IPS-18a (cell line): Measurements from ENCODE around the gene SURF6.
"Not testable (repeated sequence)": the region's sequence is repeated elsewhere in the genome, so short reads cannot be mapped to it uniquely, and the experiment has no call there.

Experiments
- H3K27ac ChIP-seq: one replicate; pipeline ENCODE4 v1.5.1; 2013; ENCODE audit warnings: low read length
- H3K27me3 ChIP-seq: one replicate; pipeline ENCODE4 v1.6.1; 2013; ENCODE audit warnings: mild to moderate bottlenecking, low read length; ENCODE audit not compliant: control insufficient read depth, insufficient read depth
- H3K36me3 ChIP-seq: one replicate; pipeline ENCODE4 v1.6.1; 2013; ENCODE audit warnings: low read depth, low read length; ENCODE audit not compliant: control insufficient read depth
- H3K4me1 ChIP-seq: one replicate; pipeline ENCODE4 v1.6.1; 2013; ENCODE audit warnings: low read depth, low read length; ENCODE audit not compliant: control insufficient read depth
- H3K4me3 ChIP-seq: one replicate; pipeline ENCODE4 v1.5.1; 2013; ENCODE audit warnings: low read length
- H3K9ac ChIP-seq: one replicate; pipeline ENCODE4 v1.6.1; 2013; ENCODE audit warnings: mild to moderate bottlenecking, low read length, moderate library complexity
- H3K9me3 ChIP-seq: one replicate; pipeline ENCODE4 v1.6.1; 2013; ENCODE audit warnings: low read depth, low read length; ENCODE audit not compliant: control insufficient read depth

Gene SURF6

GRCh38 chr9:133315997-133316396 lies 20.0 kb downstream of the SURF6 start:
- Histone ChIP-seq H3K27me3 (no peaks in the 10 kb centered on the region), H3K27ac (no peak overlapping the region), H3K9ac (no peak overlapping the region), H3K36me3 (no peaks in the 10 kb centered on the region), H3K4me3 (no peak overlapping the region), H3K4me1 (no peaks in the 10 kb centered on the region), H3K9me3 (no peaks in the 10 kb centered on the region)

GRCh38 chr9:133309608-133310007 lies 26.4 kb downstream of the SURF6 start:
- Histone ChIP-seq H3K9me3 (no peaks in the 10 kb centered on the region), H3K36me3 (no peaks in the 10 kb centered on the region), H3K9ac (no peak overlapping the region), H3K27ac (no peak overlapping the region), H3K4me3 (no peak overlapping the region), H3K27me3 (no peaks in the 10 kb centered on the region), H3K4me1 (no peaks in the 10 kb centered on the region)

GRCh38 chr9:133307301-133307700 lies 28.7 kb downstream of the SURF6 start:
- no peak overlapping the region for H3K9ac ChIP-seq
- H3K4me1 ChIP-seq: no peaks in the 10 kb centered on the region
- H3K4me3 ChIP-seq: no peak overlapping the region
- no peaks in the 10 kb centered on the region for H3K9me3 ChIP-seq
- no peaks in the 10 kb centered on the region for H3K36me3 ChIP-seq
- no peaks in the 10 kb centered on the region for H3K27me3 ChIP-seq
- no peak overlapping the region for H3K27ac ChIP-seq

- Histone ChIP-seq H3K4me1 (no peaks in the 10 kb centered on the region), H3K4me3 (no peak overlapping the region), H3K9me3 (no peaks in the 10 kb centered on the region), H3K27ac (no peak overlapping the region), H3K36me3 (no peaks in the 10 kb centered on the region), H3K9ac (no peak overlapping the region), H3K27me3 (no peaks in the 10 kb centered on the region)
Observed at GRCh38 chr9:133306242-133307204, 29.5 kb downstream of the SURF6 start.

- no peak overlapping the region for H3K9ac ChIP-seq
- H3K27me3 ChIP-seq: no peaks in the 10 kb centered on the region
- no peaks in the 10 kb centered on the region for H3K36me3 ChIP-seq
- H3K9me3 ChIP-seq: no peaks in the 10 kb centered on the region
- H3K27ac ChIP-seq: no peak overlapping the region
- no peak overlapping the region for H3K4me3 ChIP-seq
- no peaks in the 10 kb centered on the region for H3K4me1 ChIP-seq
Observed at GRCh38 chr9:133305731-133306130, 30.3 kb downstream of the SURF6 start.

GRCh38 chr9:133304477-133305377 lies 31.3 kb downstream of the SURF6 start:
- no peaks in the 10 kb centered on the region for H3K9me3 ChIP-seq
- no peak overlapping the region for H3K27ac ChIP-seq
- H3K27me3 ChIP-seq: no peaks in the 10 kb centered on the region
- no peak overlapping the region for H3K9ac ChIP-seq
- H3K4me1 ChIP-seq: no peaks in the 10 kb centered on the region
- no peak overlapping the region for H3K4me3 ChIP-seq
- no peaks in the 10 kb centered on the region for H3K36me3 ChIP-seq

- no peak overlapping the region for H3K9ac ChIP-seq
Observed at GRCh38 chr9:133304158-133304470, 31.9 kb downstream of the SURF6 start.

GRCh38 chr9:133303266-133304157 lies 32.5 kb downstream of the SURF6 start:
- no peak overlapping the region for H3K4me3 ChIP-seq
- no peaks in the 10 kb centered on the region for H3K27me3 ChIP-seq
- no peak overlapping the region for H3K9ac ChIP-seq
- H3K36me3 ChIP-seq: no peaks in the 10 kb centered on the region
- no peaks in the 10 kb centered on the region for H3K4me1 ChIP-seq
- H3K9me3 ChIP-seq: no peaks in the 10 kb centered on the region
- H3K27ac ChIP-seq: no peak overlapping the region

More at GRCh38 chr9:133304158-133304470, 31.9 kb downstream of the SURF6 start:
- no peaks in the 10 kb centered on the region for H3K4me1 ChIP-seq
- no peaks in the 10 kb centered on the region for H3K36me3 ChIP-seq
- H3K9me3 ChIP-seq: no peaks in the 10 kb centered on the region
- H3K4me3 ChIP-seq: no peak overlapping the region
- no peaks in the 10 kb centered on the region for H3K27me3 ChIP-seq
- H3K27ac ChIP-seq: no peak overlapping the region

- no peaks in the 10 kb centered on the region for H3K9me3 ChIP-seq
- no peaks in the 10 kb centered on the region for H3K4me1 ChIP-seq
- no peak overlapping the region for H3K27ac ChIP-seq
- no peak overlapping the region for H3K4me3 ChIP-seq
- H3K9ac ChIP-seq: no peak overlapping the region
- H3K27me3 ChIP-seq: no peaks in the 10 kb centered on the region
- H3K36me3 ChIP-seq: no peaks in the 10 kb centered on the region
Observed at GRCh38 chr9:133301253-133302230, 34.4 kb downstream of the SURF6 start.

- not testable (repeated sequence) for H3K27ac ChIP-seq, H3K9me3 ChIP-seq, H3K27me3 ChIP-seq
Observed at GRCh38 chr9:133299996-133300395, 36.0 kb downstream of the SURF6 start.

More at GRCh38 chr9:133299996-133300395, 36.0 kb downstream of the SURF6 start:
- not testable (repeated sequence) for H3K36me3 ChIP-seq, H3K4me3 ChIP-seq, H3K4me1 ChIP-seq, H3K9ac ChIP-seq
